ENCODE measurements around the gene TMEM125.

DNA sequence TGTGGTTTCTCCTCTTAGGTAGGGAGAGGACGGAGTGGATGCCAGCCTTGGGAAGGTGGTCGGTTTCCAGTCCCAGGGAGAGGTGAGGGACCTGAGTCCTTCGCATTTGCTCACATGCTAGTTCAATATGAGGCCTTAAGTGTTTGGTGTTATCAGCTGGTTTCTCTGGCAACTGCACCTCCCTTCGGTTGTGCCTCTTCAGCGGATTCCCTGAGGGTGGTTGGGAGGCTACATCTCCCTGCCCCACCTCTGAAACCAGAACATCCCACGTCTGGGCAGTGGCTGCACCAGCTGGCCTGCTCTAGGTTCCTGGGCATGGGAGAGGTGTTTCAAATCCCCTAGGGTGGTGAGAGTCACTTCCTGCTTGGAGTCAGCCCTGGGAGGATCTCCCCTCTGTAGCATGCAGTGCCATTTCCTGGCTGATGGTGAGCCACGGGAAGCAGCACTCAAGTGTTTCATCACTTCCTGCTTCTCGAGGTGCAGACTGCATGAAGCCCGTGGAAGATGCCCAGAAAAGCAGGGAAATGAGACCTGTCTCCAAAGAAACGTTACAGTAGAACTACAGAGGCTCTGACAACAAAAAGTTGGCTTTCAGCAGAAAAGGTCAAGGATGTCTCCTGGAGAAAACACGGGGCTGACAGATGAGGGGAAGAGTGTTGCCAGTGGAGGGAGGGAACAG lies 4.5 kb downstream of the TMEM125 start:
- TF ChIP-seq CTCF (IDR thresholded peaks at IDR 0.05; ENCODE audit: insufficient read depth, low read length, poor library complexity, severe bottlenecking) = no peak
- no peak for TF ChIP-seq EZH2phosphoT487 (conservative IDR thresholded peaks at IDR 0.05; ENCODE audit: low read length)

Measured in SU-DHL-6 (cell line).